Epithelial cell of proximal tubule (primary cell): ENCODE results near the gene PLXNA1. TPM values are rescaled to one million over a fixed set of nuclear protein-coding genes. Genes with fewer than 3 reads are reported as not detected.

ENCODE experiments used
- DNase-seq: peaks from one replicate; pipeline ENCODE4 v3.0.0-alpha.2; 2011; ENCODE audit warnings: low read depth
- H3K4me3 ChIP-seq: 2 replicates; pipeline ENCODE4 v1.5.1; 2011; ENCODE audit warnings: low read depth, mild to moderate bottlenecking, low read length
- CTCF ChIP-seq: conservative IDR thresholded peaks from 2 replicates; pipeline ENCODE4 v1.5.1; 2012; ENCODE audit warnings: low read depth, mild to moderate bottlenecking, low read length
- total RNA-seq: library from RNA; depleted of rRNA; stranded (reverse); fragments of >200 nt; gene quantifications from 2 replicates; pipeline ENCODE4 v1.2.3, GENCODE V29; 2015

Gene PLXNA1
- total RNA-seq, 1 donor from 2014 or later: 35.5 TPM

GRCh38 chr3:127030508-127031412 is 47.8 kb downstream of the PLXNA1 start:
- no peak overlapping the region for H3K4me3 ChIP-seq
- DNase-seq: no peak
- TF ChIP-seq CTCF: no peak

- TF ChIP-seq CTCF: no peak
- DNase-seq: no peak
Measured at GRCh38 chr3:127031413-127031810, 48.5 kb downstream of the PLXNA1 start.

GRCh38 chr3:127031845-127032244 is 48.9 kb downstream of the PLXNA1 start:
- no peak for DNase-seq
- H3K4me3 ChIP-seq: no peak overlapping the region
- TF ChIP-seq CTCF: no peak

More at GRCh38 chr3:127031413-127031810, 48.5 kb downstream of the PLXNA1 start:
- no peak overlapping the region for H3K4me3 ChIP-seq

GRCh38 chr3:127032296-127032990 is 49.5 kb downstream of the PLXNA1 start:
- no peak overlapping the region for H3K4me3 ChIP-seq
- TF ChIP-seq CTCF: no peak
- no peak for DNase-seq

Other genes with a start within 250 kb of the PLXNA1 start
- not detected in 2 replicates for gene PRR23E, start 210.0 kb downstream of the PLXNA1 start, total RNA-seq